ENCODE data around the gene DHRS7B.

DHRS7B gene

DNA sequence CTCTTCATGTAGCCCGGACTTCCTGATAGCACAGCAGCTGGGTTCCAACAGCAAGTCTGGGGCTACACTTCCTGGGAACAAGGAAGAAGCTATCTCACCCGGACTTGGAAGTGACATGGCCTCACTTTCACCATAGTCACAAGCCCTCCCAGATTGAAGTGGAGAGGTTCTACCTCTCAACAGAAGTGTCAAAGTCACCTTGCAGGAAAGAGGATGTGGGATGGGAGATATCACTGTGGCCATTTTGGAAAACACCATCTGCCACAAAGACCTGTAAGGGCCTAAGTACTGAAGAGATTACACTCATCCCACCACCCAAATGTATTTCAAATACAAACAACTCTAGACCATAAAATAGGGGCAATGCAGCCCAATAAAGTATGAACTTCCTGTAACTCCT, 29.9 kb upstream of the DHRS7B start:
- TF ChIP-seq, protein P1, sequence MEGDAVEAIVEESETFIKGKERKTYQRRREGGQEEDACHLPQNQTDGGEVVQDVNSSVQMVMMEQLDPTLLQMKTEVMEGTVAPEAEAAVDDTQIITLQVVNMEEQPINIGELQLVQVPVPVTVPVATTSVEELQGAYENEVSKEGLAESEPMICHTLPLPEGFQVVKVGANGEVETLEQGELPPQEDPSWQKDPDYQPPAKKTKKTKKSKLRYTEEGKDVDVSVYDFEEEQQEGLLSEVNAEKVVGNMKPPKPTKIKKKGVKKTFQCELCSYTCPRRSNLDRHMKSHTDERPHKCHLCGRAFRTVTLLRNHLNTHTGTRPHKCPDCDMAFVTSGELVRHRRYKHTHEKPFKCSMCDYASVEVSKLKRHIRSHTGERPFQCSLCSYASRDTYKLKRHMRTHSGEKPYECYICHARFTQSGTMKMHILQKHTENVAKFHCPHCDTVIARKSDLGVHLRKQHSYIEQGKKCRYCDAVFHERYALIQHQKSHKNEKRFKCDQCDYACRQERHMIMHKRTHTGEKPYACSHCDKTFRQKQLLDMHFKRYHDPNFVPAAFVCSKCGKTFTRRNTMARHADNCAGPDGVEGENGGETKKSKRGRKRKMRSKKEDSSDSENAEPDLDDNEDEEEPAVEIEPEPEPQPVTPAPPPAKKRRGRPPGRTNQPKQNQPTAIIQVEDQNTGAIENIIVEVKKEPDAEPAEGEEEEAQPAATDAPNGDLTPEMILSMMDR (IDR thresholded peaks at IDR 0.05; ENCODE audit: control extremely low read depth, extremely low read depth, low read depth, missing control alignments), result no peak
- DNase-seq (ENCODE audit: extremely low spot score), result no peak
- ChIA-PET POLR2A (no interaction called here), CTCF (interaction anchor here (3.0 kb wide), 1 partner anchor 22 kb away, joined by 16 read pairs; no protein-coding TSS in a partner anchor)

- TF ChIP-seq, protein P1 (IDR thresholded peaks at IDR 0.05; ENCODE audit: control extremely low read depth, extremely low read depth, low read depth, missing control alignments), result no peak
- ChIA-PET CTCF (interaction anchor here (0.8 to 7.9 kb wide), 19 partner anchors 8 to 79 kb away, joined by 3 to 56 read pairs (median 4); partner anchors contain the start of genes DHRS7B and USP22), POLR2A (interaction anchor here (0.5 to 1.2 kb wide), 3 partner anchors 44 to 64 kb away, joined by 3 to 5 read pairs (median 4); partner anchors contain the start of gene USP22)
- peak; percentile 91 for DNase-seq (ENCODE audit: extremely low spot score)
Measured at GRCh38 chr17:21098934-21099689, 27.7 kb upstream of the DHRS7B start.

- DNase-seq (ENCODE audit: extremely low spot score), result no peak
- ChIA-PET CTCF (interaction anchor here (0.9 to 7.9 kb wide), 9 partner anchors 9 to 80 kb away, joined by 3 to 56 read pairs (median 6); partner anchors contain the start of gene USP22), POLR2A (no interaction called here)
- TF ChIP-seq, protein P1 (IDR thresholded peaks at IDR 0.05; ENCODE audit: control extremely low read depth, extremely low read depth, low read depth, missing control alignments), result no peak
Measured at GRCh38 chr17:21100636-21101035, 26.1 kb upstream of the DHRS7B start.

- no peak for DNase-seq (ENCODE audit: extremely low spot score)
- TF ChIP-seq, protein P1 (IDR thresholded peaks at IDR 0.05; ENCODE audit: control extremely low read depth, extremely low read depth, low read depth, missing control alignments), result no peak
- ChIA-PET POLR2A (no interaction called here), CTCF (interaction anchor here (7.9 kb wide), 1 partner anchor 15 kb away, joined by 56 read pairs; no protein-coding TSS in a partner anchor)
Measured at GRCh38 chr17:21104608-21105007, 22.2 kb upstream of the DHRS7B start.

DNA sequence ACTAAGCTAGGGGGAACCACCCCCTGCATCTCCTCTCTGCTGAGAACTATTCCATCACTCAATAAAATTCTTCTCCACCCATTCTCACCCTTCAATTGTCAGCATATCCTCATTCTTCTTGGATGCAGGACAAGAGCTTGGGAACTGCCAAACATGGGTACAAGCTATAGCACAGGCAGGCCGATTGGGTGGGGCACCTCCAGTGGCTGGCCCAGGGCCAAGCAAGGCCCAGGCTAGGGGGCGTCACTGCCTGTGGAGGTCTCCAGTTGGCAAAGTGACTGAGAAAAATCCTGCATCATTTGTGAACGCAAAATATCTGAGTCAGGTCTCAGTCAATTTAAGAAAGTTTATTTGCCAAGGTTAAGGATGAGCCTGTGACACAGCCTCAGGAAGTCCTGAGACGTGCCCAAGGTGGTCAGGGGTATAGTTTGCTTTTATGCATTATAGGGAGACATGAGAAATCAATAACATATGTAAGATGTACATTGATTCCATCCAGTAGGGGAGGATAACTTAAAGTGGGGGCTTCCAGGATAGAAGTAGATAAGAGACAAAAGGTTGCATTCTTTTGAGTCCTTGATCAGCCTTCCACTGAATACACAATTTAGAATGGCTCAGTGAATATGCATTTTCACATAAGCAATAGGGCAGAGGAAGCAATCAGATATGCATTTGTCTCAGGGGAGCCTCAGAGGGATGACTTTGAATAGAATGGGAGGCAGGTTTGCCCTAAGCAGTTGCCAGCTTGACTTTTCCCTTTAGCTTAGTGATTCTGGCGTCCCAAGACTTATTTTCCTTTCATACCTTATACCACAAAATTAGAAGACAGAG, 21.5 kb upstream of the DHRS7B start:
- CTCF ChIA-PET, result interaction anchor here (7.9 kb wide), 1 partner anchor 15 kb away, joined by 56 read pairs; no protein-coding TSS in a partner anchor
- POLR2A ChIA-PET, result interaction anchor here (0.7 kb wide), 1 partner anchor 51 kb away, joined by 5 read pairs; no protein-coding TSS in a partner anchor

More for the DNA sequence above, 21.5 kb upstream of the DHRS7B start:
- TF ChIP-seq, protein P1 (IDR thresholded peaks at IDR 0.05; ENCODE audit: control extremely low read depth, extremely low read depth, low read depth, missing control alignments), result no peak
- DNase-seq (ENCODE audit: extremely low spot score), result no peak
